ENCODE measurements around the gene PDPR. TPM values are rescaled to one million over a fixed set of nuclear protein-coding genes. Genes with fewer than 3 reads are reported as not detected.

The PDPR gene
- polyA plus RNA-seq, 3 donors: 25.4 to 50.2 (median 36.0) TPM

Other genes with a start within 250 kb of the PDPR start
- gene CLEC18A, start 163.0 kb upstream of the PDPR start, polyA plus RNA-seq (ENCODE audit: insufficient read length in 3 of 3): 10 to 100 TPM; 56.3 to 64.6 (median 59.7) TPM
- gene CLEC18C, start 59.5 kb downstream of the PDPR start, polyA plus RNA-seq (ENCODE audit: insufficient read length in 3 of 3): 10 to 100 TPM; 38.6 to 53.1 (median 48.3) TPM
- gene EXOSC6, start 137.6 kb downstream of the PDPR start, polyA plus RNA-seq (ENCODE audit: insufficient read length in 3 of 3): 10 to 100 TPM; 11.0 to 13.9 (median 13.7) TPM
- 10 to 100 TPM; 82.7 to 97.8 (median 91.1) TPM for gene AARS1, start 175.2 kb downstream of the PDPR start, polyA plus RNA-seq (ENCODE audit: insufficient read length in 3 of 3)
- gene DDX19B, start 184.9 kb downstream of the PDPR start, polyA plus RNA-seq (ENCODE audit: insufficient read length in 3 of 3): 10 to 100 TPM; 36.2 to 43.9 (median 40.6) TPM
- 10 to 100 TPM; 46.2 to 50.4 (median 47.0) TPM for gene DDX19A, start 232.6 kb downstream of the PDPR start, polyA plus RNA-seq (ENCODE audit: insufficient read length in 3 of 3)